GM18951 (cell line): ENCODE results near the gene APOA5.
"Not testable (repeated sequence)": the region's sequence is repeated elsewhere in the genome, so short reads cannot be mapped to it uniquely, and the experiment has no call there.

Experiments used
- POLR2A ChIP-seq: IDR thresholded peaks from 4 replicates; pipeline ENCODE4 v1.6.1; 2011; ENCODE audit warnings: mild to moderate bottlenecking; ENCODE audit not compliant: insufficient read length, insufficient read depth; ENCODE audit errors: extremely low read depth
- in situ Hi-C: fragments of 300-500 bp; cut with MboI; formaldehyde crosslinking; loops from one replicate; pipeline ENCODE4 v1.12.0; 2022; ENCODE audit warnings: low sequenced_read_pairs, mixed read lengths, inconsistent platforms; ENCODE audit not compliant: unreplicated experiment

The APOA5 gene

GRCh38 chr11:116821050-116821918, 29.6 kb upstream of the APOA5 start:
- no peak for TF ChIP-seq POLR2A
- in situ Hi-C loops: no loop called here

GRCh38 chr11:116819049-116819448, 27.4 kb upstream of the APOA5 start:
- in situ Hi-C loops: no loop called here

GRCh38 chr11:116814502-116814901, 22.8 kb upstream of the APOA5 start:
- in situ Hi-C loops: no loop called here
- TF ChIP-seq POLR2A: no peak

More at GRCh38 chr11:116819049-116819448, 27.4 kb upstream of the APOA5 start:
- TF ChIP-seq POLR2A: no peak

GRCh38 chr11:116813781-116814471, 22.2 kb upstream of the APOA5 start:
- no peak for TF ChIP-seq POLR2A
- in situ Hi-C loops: no loop called here

GRCh38 chr11:116813170-116813569, 21.5 kb upstream of the APOA5 start:
- TF ChIP-seq POLR2A: no peak
- in situ Hi-C loops: no loop called here

GRCh38 chr11:116812109-116812508, 20.4 kb upstream of the APOA5 start:
- no peak for TF ChIP-seq POLR2A
- in situ Hi-C loops: no loop called here

GRCh38 chr11:116811194-116811593, 19.5 kb upstream of the APOA5 start:
- in situ Hi-C loops: no loop called here
- no peak for TF ChIP-seq POLR2A

GRCh38 chr11:116808262-116809175, 16.8 kb upstream of the APOA5 start:
- in situ Hi-C loops: no loop called here
- TF ChIP-seq POLR2A: no peak

- in situ Hi-C loops: no loop called here
- no peak for TF ChIP-seq POLR2A
These were observed 16.1 kb upstream of the APOA5 start for GRCh38 chr11:116807601-116808261.

- in situ Hi-C loops: no loop called here
- TF ChIP-seq POLR2A: no peak
These were observed 12.3 kb upstream of the APOA5 start for GRCh38 chr11:116804001-116804400.

GRCh38 chr11:116801662-116802061, 10.0 kb upstream of the APOA5 start:
- in situ Hi-C loops: not testable (repeated sequence)

GRCh38 chr11:116800610-116801009, 8.9 kb upstream of the APOA5 start:
- in situ Hi-C loops: no loop called here
- no peak for TF ChIP-seq POLR2A

GRCh38 chr11:116798368-116798767, 6.7 kb upstream of the APOA5 start:
- no peak for TF ChIP-seq POLR2A
- in situ Hi-C loops: no loop called here
